Type B pancreatic cell (in vitro differentiated cells): Measurements from ENCODE around the gene NXT1. TPM values are rescaled to one million over a fixed set of nuclear protein-coding genes. Genes with fewer than 3 reads are reported as not detected.
"Not testable (repeated sequence)": the region's sequence is repeated elsewhere in the genome, so short reads cannot be mapped to it uniquely, and the experiment has no call there.

Experiments used
- DNase-seq: peaks from one replicate; pipeline ENCODE4 v3.0.0; 2021; ENCODE audit warnings: mixed read lengths; ENCODE audit not compliant: unreplicated experiment; ENCODE audit errors: extremely low spot score
- H3K27ac Mint-ChIP-seq: 2 replicates; pipeline ENCODE4 v1.8.0; 2021; ENCODE audit warnings: mild to moderate bottlenecking, mixed read lengths
- H3K27me3 Mint-ChIP-seq: 2 replicates; pipeline ENCODE4 v1.8.0; 2021; ENCODE audit warnings: mixed read lengths
- H3K36me3 Mint-ChIP-seq: 2 replicates; pipeline ENCODE4 v1.8.0; 2021; ENCODE audit warnings: mixed read lengths
- H3K4me1 Mint-ChIP-seq: one replicate; pipeline ENCODE4 v1.8.0; 2021; ENCODE audit warnings: mixed read lengths; ENCODE audit not compliant: unreplicated experiment
- H3K4me3 Mint-ChIP-seq: 2 replicates; pipeline ENCODE4 v1.8.0; 2021; ENCODE audit warnings: mild to moderate bottlenecking, mixed read lengths
- H3K9me3 Mint-ChIP-seq: 2 replicates; pipeline ENCODE4 v1.8.0; 2021; ENCODE audit warnings: mixed read lengths
- CTCF ChIP-seq: fragments of 200-600 bp; sonication (generic); conservative IDR thresholded peaks from 2 replicates; pipeline ENCODE4 v1.5.0; 2021; ENCODE audit warnings: antibody characterized with exemption, mild to moderate bottlenecking
- total RNA-seq: library from RNA; stranded (reverse); gene quantifications from 2 replicates; pipeline ENCODE4 v1.2.1, GENCODE V29; 2021; ENCODE audit warnings: low replicate concordance

NXT1 gene
- total RNA-seq, 1 donor from 2014 or later = 25.7 TPM

GRCh38 chr20:23346002-23346401 lies 4.6 kb upstream of the NXT1 start:
- H3K27ac Mint-ChIP-seq = no peak overlapping the region
- no peak for TF ChIP-seq CTCF
- peaks cover 18% of the 10 kb centered on the region for H3K4me1 Mint-ChIP-seq
- DNase-seq = no peak
- H3K9me3 Mint-ChIP-seq = no peaks in the 10 kb centered on the region
- no peak overlapping the region for H3K4me3 Mint-ChIP-seq
- no peaks in the 10 kb centered on the region for H3K27me3 Mint-ChIP-seq
- no peaks in the 10 kb centered on the region for H3K36me3 Mint-ChIP-seq

- Mint-ChIP-seq H3K27ac (no peak overlapping the region), H3K27me3 (no peaks in the 10 kb centered on the region), H3K4me3 (peak overlapping the region; percentile 10), H3K9me3 (no peaks in the 10 kb centered on the region), H3K4me1 (peaks cover 26% of the 10 kb centered on the region), H3K36me3 (peaks cover 4% of the 10 kb centered on the region)
- TF ChIP-seq CTCF = no peak
- no peak for DNase-seq
These were observed 2.8 kb upstream of the NXT1 start for GRCh38 chr20:23347791-23348190.

GRCh38 chr20:23348510-23348909 lies 2.1 kb upstream of the NXT1 start:
- Mint-ChIP-seq H3K27ac (peak overlapping the region; percentile 100), H3K4me3 (peak overlapping the region; percentile 68), H3K4me1 (peaks cover 28% of the 10 kb centered on the region)
- not testable (repeated sequence) for H3K27me3 Mint-ChIP-seq, H3K36me3 Mint-ChIP-seq, H3K9me3 Mint-ChIP-seq, DNase-seq

- H3K27ac Mint-ChIP-seq = peak overlapping the region; percentile 100
- H3K9me3 Mint-ChIP-seq = no peaks in the 10 kb centered on the region
- H3K36me3 Mint-ChIP-seq = peaks cover 6% of the 10 kb centered on the region
- H3K4me3 Mint-ChIP-seq = peak overlapping the region; percentile 100
- no peaks in the 10 kb centered on the region for H3K27me3 Mint-ChIP-seq
- peak; percentile 61 for TF ChIP-seq CTCF
- H3K4me1 Mint-ChIP-seq = peaks cover 28% of the 10 kb centered on the region
- peak; percentile 76 for DNase-seq
These were observed 1.0 kb upstream of the NXT1 start for GRCh38 chr20:23349338-23350195.

GRCh38 chr20:23350904-23351838 lies 580 bp downstream of the NXT1 start:
- H3K27me3 Mint-ChIP-seq = no peaks in the 10 kb centered on the region
- DNase-seq = no peak
- no peaks in the 10 kb centered on the region for H3K9me3 Mint-ChIP-seq
- peak overlapping the region; percentile 94 for H3K27ac Mint-ChIP-seq
- H3K4me1 Mint-ChIP-seq = peaks cover 28% of the 10 kb centered on the region
- H3K36me3 Mint-ChIP-seq = peaks cover 8% of the 10 kb centered on the region
- H3K4me3 Mint-ChIP-seq = peak overlapping the region; percentile 100
- TF ChIP-seq CTCF = no peak
